Fibroblast of lung (primary cell): ENCODE results near the gene AMPD2. TPM values are rescaled to one million over a fixed set of nuclear protein-coding genes. Genes with fewer than 3 reads are reported as not detected.

Source experiments
- DNase-seq, 2 donors: peaks; one replicate each; pipeline versions ENCODE4 v3.0.0 to v3.0.0-alpha.2; 2010; ENCODE audit warnings: low read depth in 2 of 2
- H2AFZ ChIP-seq: 2 replicates; pipeline ENCODE4 v1.5.1; 2012; ENCODE audit warnings: low read length, control low read depth, inconsistent platforms
- H3K27ac ChIP-seq: 2 replicates; pipeline ENCODE4 v1.5.1; 2011; ENCODE audit warnings: low read length, control low read depth; ENCODE audit not compliant: insufficient read depth
- H3K27me3 ChIP-seq: 2 replicates; pipeline ENCODE4 v1.5.1; 2011; ENCODE audit warnings: mild to moderate bottlenecking, low read length; ENCODE audit not compliant: control insufficient read depth, insufficient read depth
- H3K36me3 ChIP-seq: 2 replicates; pipeline ENCODE4 v1.5.1; 2011; ENCODE audit warnings: low read length; ENCODE audit not compliant: control insufficient read depth, insufficient read depth
- H3K4me1 ChIP-seq: 2 replicates; pipeline ENCODE4 v1.5.1; 2011; ENCODE audit warnings: low read length; ENCODE audit not compliant: control insufficient read depth, insufficient read depth; ENCODE audit errors: extremely low read depth
- H3K4me2 ChIP-seq: 2 replicates; pipeline ENCODE4 v1.5.1; 2011; ENCODE audit warnings: low read length, control low read depth; ENCODE audit not compliant: insufficient read depth; ENCODE audit errors: extremely low read depth
- H3K4me3 ChIP-seq, 4 experiments: fragments of 200-600 bp in 1 of 4; sonication (generic) in 1 of 4; replicated peaks in 1 of 4; 2 replicates each; pipeline ENCODE4 v1.5.1; 2011 to 2016; ENCODE audit warnings: low read length in 4 of 4, low read depth in 3 of 4, mild to moderate bottlenecking in 3 of 4, control low read depth in 2 of 4, inconsistent platforms in 1 of 4, mixed read lengths in 1 of 4; ENCODE audit not compliant: insufficient read depth in 1 of 4; ENCODE audit errors: control extremely low read depth in 1 of 4
- H3K79me2 ChIP-seq: 2 replicates; pipeline ENCODE4 v1.5.1; 2012; ENCODE audit warnings: mild to moderate bottlenecking, low read length, inconsistent platforms; ENCODE audit not compliant: control insufficient read depth, insufficient read depth
- H3K9ac ChIP-seq: 2 replicates; pipeline ENCODE4 v1.5.1; 2011; ENCODE audit warnings: mild to moderate bottlenecking, low read length, control low read depth; ENCODE audit not compliant: insufficient read depth
- H3K9me3 ChIP-seq: 2 replicates; pipeline ENCODE4 v1.5.1; 2012; ENCODE audit warnings: low read depth, low read length; ENCODE audit not compliant: control insufficient read depth, insufficient read depth
- H4K20me1 ChIP-seq: 2 replicates; pipeline ENCODE4 v1.5.1; 2011; ENCODE audit warnings: low read length; ENCODE audit not compliant: control insufficient read depth, insufficient read depth; ENCODE audit errors: extremely low read depth
- EZH2 ChIP-seq: IDR thresholded peaks from 2 replicates; pipeline ENCODE4 v1.5.1; 2012; ENCODE audit warnings: low read length, control low read depth, mild to moderate bottlenecking; ENCODE audit errors: missing control alignments
- polyA plus RNA-seq, 2 donors: library from polyadenylated mRNA; depleted of rRNA in 1 of 2; stranded (reverse) in 1 of 2; unstranded in 1 of 2; fragments of >200 nt; gene quantifications; 2 replicates each; pipeline ENCODE4 v1.2.1, GENCODE V29; 2011 to 2012; ENCODE audit warnings: missing spikeins in 1 of 2
- total RNA-seq: library from RNA; depleted of rRNA; stranded (reverse); fragments of >200 nt; gene quantifications from 2 replicates; pipeline ENCODE4 v1.2.1, GENCODE V29; 2014
- TF ChIP-seq, protein P1 (sequence below), 2 donors: IDR thresholded peaks in 1 of 2; conservative IDR thresholded peaks in 1 of 2; 1 replicate in 1 of 2; 2 replicates in 1 of 2; pipeline ENCODE4 v1.5.1; 2011 to 2012; ENCODE audit warnings: low read length in 2 of 2, control low read depth in 1 of 2, inconsistent platforms in 1 of 2, low read depth in 1 of 2, mild to moderate bottlenecking in 1 of 2

AMPD2 gene
- total and polyA plus RNA-seq, 2 donors (not counting 1 experiment from before 2014, with no cell fraction given): 23.0 to 51.9 TPM

GRCh38 chr1:109642626-109643025 is 23.0 kb downstream of the AMPD2 start:
- Histone ChIP-seq H3K4me1 (no peaks in the 10 kb centered on the region), H3K4me3 (no peak overlapping the region), H4K20me1 (no peaks in the 10 kb centered on the region), H3K79me2 (no peaks in the 10 kb centered on the region), H3K27me3 (no peaks in the 10 kb centered on the region), H3K9ac (no peak overlapping the region), H2AFZ (no peak overlapping the region), H3K9me3 (no peaks in the 10 kb centered on the region), H3K27ac (no peak overlapping the region), H3K4me2 (no peak overlapping the region), H3K36me3 (no peaks in the 10 kb centered on the region)
- DNase-seq: no peak
- no peak for TF ChIP-seq EZH2
- TF ChIP-seq, protein P1, sequence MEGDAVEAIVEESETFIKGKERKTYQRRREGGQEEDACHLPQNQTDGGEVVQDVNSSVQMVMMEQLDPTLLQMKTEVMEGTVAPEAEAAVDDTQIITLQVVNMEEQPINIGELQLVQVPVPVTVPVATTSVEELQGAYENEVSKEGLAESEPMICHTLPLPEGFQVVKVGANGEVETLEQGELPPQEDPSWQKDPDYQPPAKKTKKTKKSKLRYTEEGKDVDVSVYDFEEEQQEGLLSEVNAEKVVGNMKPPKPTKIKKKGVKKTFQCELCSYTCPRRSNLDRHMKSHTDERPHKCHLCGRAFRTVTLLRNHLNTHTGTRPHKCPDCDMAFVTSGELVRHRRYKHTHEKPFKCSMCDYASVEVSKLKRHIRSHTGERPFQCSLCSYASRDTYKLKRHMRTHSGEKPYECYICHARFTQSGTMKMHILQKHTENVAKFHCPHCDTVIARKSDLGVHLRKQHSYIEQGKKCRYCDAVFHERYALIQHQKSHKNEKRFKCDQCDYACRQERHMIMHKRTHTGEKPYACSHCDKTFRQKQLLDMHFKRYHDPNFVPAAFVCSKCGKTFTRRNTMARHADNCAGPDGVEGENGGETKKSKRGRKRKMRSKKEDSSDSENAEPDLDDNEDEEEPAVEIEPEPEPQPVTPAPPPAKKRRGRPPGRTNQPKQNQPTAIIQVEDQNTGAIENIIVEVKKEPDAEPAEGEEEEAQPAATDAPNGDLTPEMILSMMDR (conservative IDR thresholded peaks at IDR 0.05 in 1 of 2, IDR thresholded peaks at IDR 0.05 in 1 of 2; ENCODE audit: low read depth in 1 of 2, low read length in 2 of 2): no peak

GRCh38 chr1:109643385-109644230 is 24.0 kb downstream of the AMPD2 start:
- TF ChIP-seq, protein P1 (conservative IDR thresholded peaks at IDR 0.05 in 1 of 2, IDR thresholded peaks at IDR 0.05 in 1 of 2; ENCODE audit: low read depth in 1 of 2, low read length in 2 of 2): peak; percentile 74 to 85
- no peak for TF ChIP-seq EZH2
- peak; percentile 62 to 74 for DNase-seq
- no peak overlapping the region for H3K4me3 ChIP-seq
- peak overlapping the region; percentile 59 for H2AFZ ChIP-seq
- H3K4me1 ChIP-seq: no peaks in the 10 kb centered on the region
- no peaks in the 10 kb centered on the region for H4K20me1 ChIP-seq
- H3K27me3 ChIP-seq: no peaks in the 10 kb centered on the region
- no peak overlapping the region for H3K9ac ChIP-seq
- H3K36me3 ChIP-seq: no peaks in the 10 kb centered on the region
- no peak overlapping the region for H3K27ac ChIP-seq
- no peak overlapping the region for H3K4me2 ChIP-seq
- H3K9me3 ChIP-seq: no peaks in the 10 kb centered on the region
- H3K79me2 ChIP-seq: no peaks in the 10 kb centered on the region

DNA sequence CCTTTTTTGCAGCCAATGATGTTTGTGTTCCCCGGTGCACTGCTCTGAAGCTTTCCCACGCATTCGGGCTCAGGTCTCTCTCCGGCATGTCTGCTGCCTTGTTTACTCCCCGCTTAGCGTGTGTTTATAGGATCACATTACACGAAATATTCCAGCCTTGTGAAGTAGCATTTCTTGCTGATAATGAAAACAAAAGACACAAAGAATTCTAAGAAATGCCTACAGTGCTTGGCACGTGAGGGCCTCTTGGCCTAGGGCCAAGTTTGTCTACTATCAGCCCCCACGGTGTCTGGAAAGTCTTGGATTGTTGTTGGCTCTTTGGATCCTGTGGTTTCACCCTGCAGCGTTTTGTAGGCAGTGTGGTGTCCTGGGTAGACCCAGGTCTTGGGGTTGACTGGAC is 25.0 kb downstream of the AMPD2 start:
- no peaks in the 10 kb centered on the region for H3K4me1 ChIP-seq
- no peaks in the 10 kb centered on the region for H3K36me3 ChIP-seq
- no peak overlapping the region for H3K9ac ChIP-seq
- H4K20me1 ChIP-seq: no peaks in the 10 kb centered on the region
- H3K4me2 ChIP-seq: no peak overlapping the region
- no peak overlapping the region for H2AFZ ChIP-seq
- DNase-seq: peak in 1 of 2 donors; percentile 55
- TF ChIP-seq EZH2: no peak
- TF ChIP-seq, protein P1 (conservative IDR thresholded peaks at IDR 0.05 in 1 of 2, IDR thresholded peaks at IDR 0.05 in 1 of 2; ENCODE audit: low read depth in 1 of 2, low read length in 2 of 2): no peak
- H3K27ac ChIP-seq: no peak overlapping the region
- H3K9me3 ChIP-seq: no peaks in the 10 kb centered on the region
- H3K79me2 ChIP-seq: no peaks in the 10 kb centered on the region
- H3K4me3 ChIP-seq: no peak overlapping the region
- no peaks in the 10 kb centered on the region for H3K27me3 ChIP-seq
